ENCODE data around the gene CHPT1. TPM values are rescaled to one million over a fixed set of nuclear protein-coding genes. Genes with fewer than 3 reads are reported as not detected.

Gene CHPT1
- total and polyA plus RNA-seq, 9 of the 15 experiments (the other 6 are each of a cell fraction or from before 2014, with no cell fraction given) = 15.3 to 210 (median 91.9) TPM

DNA sequence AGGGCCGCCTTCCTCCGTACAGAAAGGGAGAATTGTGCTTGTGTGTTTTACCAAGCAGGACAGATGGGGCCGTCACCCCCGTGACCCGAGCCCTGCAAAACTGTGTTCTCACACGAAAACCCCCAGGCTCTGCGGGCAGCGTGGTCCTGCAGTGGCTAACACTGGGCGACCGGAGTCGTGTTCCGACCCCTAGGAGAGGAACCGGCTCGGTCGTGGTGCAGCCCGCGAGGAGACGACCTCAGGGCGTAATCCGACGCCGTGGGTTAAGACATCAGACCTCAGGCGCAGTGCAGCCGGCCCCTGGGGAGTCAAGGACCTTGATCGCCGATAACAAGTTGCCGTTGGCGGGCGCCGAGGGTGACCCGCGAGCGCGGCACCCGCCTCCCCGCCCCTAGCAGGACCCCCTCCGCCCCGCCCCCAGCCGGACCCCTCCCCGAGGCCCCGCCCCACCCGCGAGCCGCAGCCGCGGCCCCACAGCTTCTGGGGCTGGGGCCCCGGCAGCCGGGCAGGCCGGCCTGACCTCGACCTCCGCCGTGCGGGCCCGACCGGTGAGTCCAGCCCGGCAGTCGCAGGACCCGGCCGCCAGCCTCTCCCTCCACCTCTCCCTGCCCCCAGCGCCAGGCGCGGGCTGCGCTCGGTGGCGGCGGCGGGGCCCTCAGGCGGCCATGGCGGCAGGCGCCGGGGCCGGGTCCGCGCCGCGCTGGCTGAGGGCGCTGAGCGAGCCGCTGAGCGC, at the start of gene CHPT1 (continued):
- TF ChIP-seq JUN (IDR thresholded peaks at IDR 0.05; ENCODE audit: borderline replicate concordance, low read depth, low read length) = no peak
- TF ChIP-seq JUN (CRISPR knock-in tag; IDR thresholded peaks at IDR 0.05; ENCODE audit: borderline replicate concordance) = no peak; the same call in 1 of the 2 replicates
- peak; percentile 45 for TF ChIP-seq POLR2B (IDR thresholded peaks at IDR 0.05; ENCODE audit: low read depth, partially characterized antibody)
- no peak for TF ChIP-seq PCBP2 (IDR thresholded peaks at IDR 0.05; ENCODE audit: low read depth, low read length, poor library complexity, severe bottlenecking)
- TF ChIP-seq, protein P1, sequence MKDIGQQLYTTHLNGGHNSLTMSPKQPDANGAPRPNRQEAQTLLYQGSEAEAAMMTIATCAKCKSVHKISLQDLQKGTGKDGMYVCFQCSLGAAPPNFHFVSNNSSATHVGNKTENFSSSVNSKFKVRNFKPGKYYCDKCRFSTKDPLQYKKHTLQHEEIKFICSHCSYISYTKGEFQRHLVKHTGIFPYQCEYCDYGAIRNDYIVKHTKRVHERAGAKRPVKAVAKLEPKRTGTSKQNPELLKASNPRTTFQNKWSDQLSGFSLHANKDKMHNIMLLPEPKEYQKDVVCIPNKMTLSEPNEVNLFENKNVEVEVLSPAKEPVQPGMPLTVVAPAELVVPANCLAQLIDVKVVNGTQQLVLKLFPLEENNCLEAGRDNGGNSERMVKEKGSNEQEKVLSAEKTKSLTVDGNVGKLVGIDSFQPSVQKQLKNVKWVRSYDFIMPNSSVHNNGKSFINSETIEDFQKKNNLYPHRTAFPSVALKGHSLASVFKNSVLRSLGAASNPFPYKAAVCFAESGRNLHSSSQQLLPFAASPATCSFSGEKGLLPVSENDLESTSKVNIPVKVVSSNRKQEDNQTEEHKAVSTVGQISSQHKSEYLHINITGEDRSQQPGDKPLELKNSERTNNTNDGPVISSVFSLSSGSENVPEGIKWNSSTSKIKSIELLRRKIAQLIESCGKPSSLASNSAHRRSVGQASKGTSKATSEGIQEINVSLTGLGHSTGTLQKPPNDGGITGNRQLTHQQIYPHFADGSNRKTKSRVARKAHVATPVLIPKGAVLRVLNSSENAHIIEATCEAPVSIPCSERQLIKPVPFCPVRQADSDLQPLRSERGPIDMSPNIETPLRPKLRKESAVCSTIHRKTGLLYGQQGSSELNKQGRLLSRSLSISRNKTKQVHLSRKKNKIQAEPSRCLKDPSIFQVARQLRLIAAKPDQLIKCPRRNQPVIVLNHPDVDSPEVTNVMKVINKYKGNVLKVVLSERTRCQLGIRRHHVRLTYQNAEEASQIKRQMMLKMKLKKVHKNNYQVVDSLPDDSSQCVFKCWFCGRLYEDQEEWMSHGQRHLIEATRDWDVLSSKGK (CRISPR knock-in tag; IDR thresholded peaks at IDR 0.05) = no peak
- TF ChIP-seq ZNF232 (CRISPR knock-in tag; IDR thresholded peaks at IDR 0.05) = no peak
- TF ChIP-seq ZNF561 (CRISPR knock-in tag; conservative IDR thresholded peaks at IDR 0.05) = no peak
- TF ChIP-seq, protein P2, sequence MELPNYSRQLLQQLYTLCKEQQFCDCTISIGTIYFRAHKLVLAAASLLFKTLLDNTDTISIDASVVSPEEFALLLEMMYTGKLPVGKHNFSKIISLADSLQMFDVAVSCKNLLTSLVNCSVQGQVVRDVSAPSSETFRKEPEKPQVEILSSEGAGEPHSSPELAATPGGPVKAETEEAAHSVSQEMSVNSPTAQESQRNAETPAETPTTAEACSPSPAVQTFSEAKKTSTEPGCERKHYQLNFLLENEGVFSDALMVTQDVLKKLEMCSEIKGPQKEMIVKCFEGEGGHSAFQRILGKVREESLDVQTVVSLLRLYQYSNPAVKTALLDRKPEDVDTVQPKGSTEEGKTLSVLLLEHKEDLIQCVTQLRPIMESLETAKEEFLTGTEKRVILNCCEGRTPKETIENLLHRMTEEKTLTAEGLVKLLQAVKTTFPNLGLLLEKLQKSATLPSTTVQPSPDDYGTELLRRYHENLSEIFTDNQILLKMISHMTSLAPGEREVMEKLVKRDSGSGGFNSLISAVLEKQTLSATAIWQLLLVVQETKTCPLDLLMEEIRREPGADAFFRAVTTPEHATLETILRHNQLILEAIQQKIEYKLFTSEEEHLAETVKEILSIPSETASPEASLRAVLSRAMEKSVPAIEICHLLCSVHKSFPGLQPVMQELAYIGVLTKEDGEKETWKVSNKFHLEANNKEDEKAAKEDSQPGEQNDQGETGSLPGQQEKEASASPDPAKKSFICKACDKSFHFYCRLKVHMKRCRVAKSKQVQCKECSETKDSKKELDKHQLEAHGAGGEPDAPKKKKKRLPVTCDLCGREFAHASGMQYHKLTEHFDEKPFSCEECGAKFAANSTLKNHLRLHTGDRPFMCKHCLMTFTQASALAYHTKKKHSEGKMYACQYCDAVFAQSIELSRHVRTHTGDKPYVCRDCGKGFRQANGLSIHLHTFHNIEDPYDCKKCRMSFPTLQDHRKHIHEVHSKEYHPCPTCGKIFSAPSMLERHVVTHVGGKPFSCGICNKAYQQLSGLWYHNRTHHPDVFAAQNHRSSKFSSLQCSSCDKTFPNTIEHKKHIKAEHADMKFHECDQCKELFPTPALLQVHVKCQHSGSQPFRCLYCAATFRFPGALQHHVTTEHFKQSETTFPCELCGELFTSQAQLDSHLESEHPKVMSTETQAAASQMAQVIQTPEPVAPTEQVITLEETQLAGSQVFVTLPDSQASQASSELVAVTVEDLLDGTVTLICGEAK (IDR thresholded peaks at IDR 0.05) = no peak
- TF ChIP-seq, protein P2 (CRISPR knock-in tag; IDR thresholded peaks at IDR 0.05) = no peak
- TF ChIP-seq RBM14 (IDR thresholded peaks at IDR 0.05; ENCODE audit: borderline replicate concordance, insufficient read depth, low read depth, low read length) = no peak
- no peak for TF ChIP-seq ZC3H11A (IDR thresholded peaks at IDR 0.05; ENCODE audit: low read depth, low read length)
- peak; percentile 49; the same call in 1 of the 2 replicates for TF ChIP-seq MIER1 (IDR thresholded peaks at IDR 0.05; ENCODE audit: low read depth)
- TF ChIP-seq RFX1 (IDR thresholded peaks at IDR 0.05) = no peak
- no peak for TF ChIP-seq CSDE1 (IDR thresholded peaks at IDR 0.05)

All from K562 (cell line).